IMR-90 (cell line): ENCODE measurements around the gene RPTOR. TPM values are rescaled to one million over a fixed set of nuclear protein-coding genes. Genes with fewer than 3 reads are reported as not detected.

ENCODE experiments used
- ATAC-seq: fragments of 200-7000 bp; cut with Tn5 transposase; 2 replicates; pipeline ENCODE4 v1.9.1; 2020; ENCODE audit warnings: low read depth, mild to moderate bottlenecking, moderate library complexity
- BruUV-seq: library from RNA; stranded (reverse); fragments of 400-500 nt; replicated peaks from 2 replicates; lab custom pipeline; 2021; lab: Mats Ljungman, UMichigan
- CTCF ChIA-PET: fragments of 300-600 bp; formaldehyde crosslinking; extraction: SDS; loops from one replicate; lab custom pipeline; 2021; ENCODE audit warnings: antibody characterized with exemption; lab: Yijun Ruan, JAX
- POLR2A ChIA-PET: fragments of 300-600 bp; sonication (Branson Sonifier 250); formaldehyde crosslinking; loops from one replicate; lab custom pipeline; 2022; ENCODE audit warnings: antibody characterized with exemption; ENCODE audit not compliant: unreplicated experiment; lab: Charles Lee
- DNase-seq: peaks from one replicate; pipeline ENCODE4 v3.0.0; 2013
- H2AFZ ChIP-seq: replicated peaks from 2 replicates; pipeline ENCODE3; 2013; ENCODE audit warnings: low read length, mild to moderate bottlenecking; ENCODE audit not compliant: poor library complexity
- H2AK5ac ChIP-seq: 2 replicates; pipeline ENCODE4 v1.6.1; 2013; ENCODE audit warnings: low read depth, low read length, inconsistent platforms
- H2AK9ac ChIP-seq: replicated peaks from 2 replicates; pipeline ENCODE3; 2013; ENCODE audit warnings: mild to moderate bottlenecking, low read depth, low read length, moderate library complexity; ENCODE audit not compliant: poor library complexity
- H2BK120ac ChIP-seq: 2 replicates; pipeline ENCODE4 v1.6.1; 2013; ENCODE audit warnings: low read depth, low read length, inconsistent platforms
- H2BK15ac ChIP-seq: 3 replicates; pipeline ENCODE4 v1.6.1; 2013; ENCODE audit warnings: low read depth, low read length, inconsistent platforms
- H2BK20ac ChIP-seq: 2 replicates; pipeline ENCODE4 v1.6.1; 2013; ENCODE audit warnings: low read depth, mild to moderate bottlenecking, inconsistent platforms, low read length, moderate library complexity
- H2BK5ac ChIP-seq: 2 replicates; pipeline ENCODE4 v1.6.1; 2013; ENCODE audit warnings: mild to moderate bottlenecking, low read depth, low read length, inconsistent platforms; ENCODE audit not compliant: poor library complexity, severe bottlenecking
- H3K14ac ChIP-seq: replicated peaks from 2 replicates; pipeline ENCODE4 v1.6.1; 2013; ENCODE audit warnings: low read depth, low read length, inconsistent platforms
- H3K18ac ChIP-seq: 2 replicates; pipeline ENCODE4 v1.6.1; 2013; ENCODE audit warnings: low read depth, low read length, control low read depth
- H3K23ac ChIP-seq: 2 replicates; pipeline ENCODE4 v1.6.1; 2013; ENCODE audit warnings: low read depth, low read length, inconsistent platforms
- H3K27ac ChIP-seq: 2 replicates; pipeline ENCODE4 v1.5.1; 2013; ENCODE audit warnings: mild to moderate bottlenecking, control low read depth, low read length; ENCODE audit not compliant: insufficient read depth
- H3K27me3 ChIP-seq: 2 replicates; pipeline ENCODE4 v1.6.1; 2013; ENCODE audit warnings: low read length; ENCODE audit not compliant: control insufficient read depth, insufficient read depth
- H3K36me3 ChIP-seq: 2 replicates; pipeline ENCODE4 v1.6.1; 2013; ENCODE audit warnings: low read length, mixed read lengths; ENCODE audit not compliant: control insufficient read depth, insufficient read depth
- H3K4ac ChIP-seq: 2 replicates; pipeline ENCODE4 v1.6.1; 2013; ENCODE audit warnings: low read depth, low read length, inconsistent platforms
- H3K4me1 ChIP-seq: 2 replicates; pipeline ENCODE4 v1.6.1; 2013; ENCODE audit warnings: low read length, mixed read lengths; ENCODE audit not compliant: control insufficient read depth, insufficient read depth
- H3K4me2 ChIP-seq: 2 replicates; pipeline ENCODE4 v1.6.1; 2013; ENCODE audit warnings: low read depth, mild to moderate bottlenecking, control low read depth, low read length, moderate library complexity
- H3K4me3 ChIP-seq: 2 replicates; pipeline ENCODE4 v1.5.1; 2013; ENCODE audit warnings: low read depth, mild to moderate bottlenecking, control low read depth, low read length, moderate library complexity; ENCODE audit not compliant: insufficient read depth
- H3K56ac ChIP-seq: 2 replicates; pipeline ENCODE4 v1.6.1; 2013; ENCODE audit warnings: low read length, inconsistent platforms; ENCODE audit not compliant: insufficient read depth; ENCODE audit errors: extremely low read depth
- H3K79me1 ChIP-seq, 2 experiments: 2 replicates each; pipeline ENCODE4 v1.6.1; 2013; ENCODE audit warnings: low read length in 2 of 2, inconsistent platforms in 1 of 2, low read depth in 1 of 2
- H3K9ac ChIP-seq: 2 replicates; pipeline ENCODE4 v1.6.1; 2013; ENCODE audit warnings: low read depth, low read length, control low read depth
- H3K9me1 ChIP-seq: 2 replicates; pipeline ENCODE4 v1.6.1; 2013; ENCODE audit warnings: low read length, inconsistent platforms; ENCODE audit not compliant: insufficient read depth
- H3K9me3 ChIP-seq: 2 replicates; pipeline ENCODE4 v1.6.1; 2013; ENCODE audit warnings: low read length; ENCODE audit not compliant: control insufficient read depth, insufficient read depth
- H4K20me1 ChIP-seq: 2 replicates; pipeline ENCODE4 v1.6.1; 2013; ENCODE audit warnings: low read length, inconsistent platforms; ENCODE audit not compliant: insufficient read depth
- H4K5ac ChIP-seq: 2 replicates; pipeline ENCODE4 v1.6.1; 2013; ENCODE audit warnings: mild to moderate bottlenecking, low read depth, low read length, control low read depth
- H4K8ac ChIP-seq, 2 experiments: 2 replicates each; pipeline ENCODE4 v1.6.1; 2013; ENCODE audit warnings: low read depth in 2 of 2, low read length in 2 of 2, control low read depth in 1 of 2, inconsistent platforms in 1 of 2
- H4K91ac ChIP-seq: 2 replicates; pipeline ENCODE4 v1.6.1; 2013; ENCODE audit warnings: low read depth, low read length, inconsistent platforms; ENCODE audit not compliant: insufficient read depth
- MAZ ChIP-seq: IDR thresholded peaks from 2 replicates; pipeline ENCODE4 v1.6.1; 2012; ENCODE audit warnings: low read depth, mild to moderate bottlenecking, low read length, improper control_type of control experiment, moderate library complexity, borderline replicate concordance
- MXI1 ChIP-seq: IDR thresholded peaks from 2 replicates; pipeline ENCODE4 v1.6.1; 2012; ENCODE audit warnings: low read depth, mild to moderate bottlenecking, low read length, moderate library complexity, borderline replicate concordance
- WGBS, 2 experiments: methylation state at CpG; one replicate each; pipeline versions ENCODE4 v1.1.5 to v1.1.7; 2013; ENCODE audit warnings: missing lambda C conversion rate in 2 of 2; ENCODE audit not compliant: insufficient read length in 1 of 2; ENCODE audit errors: extremely low coverage in 2 of 2; 5-methylcytosine and 5-hydroxymethylcytosine counted together
- dilution Hi-C: fragments of 300-500 bp; cut with HindIII; formaldehyde crosslinking; loops from one replicate; pipeline ENCODE4 v1.14.3; 2018; ENCODE audit warnings: low sequenced_read_pairs; ENCODE audit not compliant: unreplicated experiment
- in situ Hi-C: fragments of 300-500 bp; cut with MboI; formaldehyde crosslinking; loops from 3 replicates; pipeline ENCODE4 v1.14.3; 2019; ENCODE audit warnings: low sequenced_read_pairs, inconsistent platforms, mixed read lengths
- intact Hi-C: fragments of 100-400 bp; cut with micrococcal nuclease; formaldehyde crosslinking; loops from 2 replicates; pipeline ENCODE4 v1.10.0; 2022
- polyA plus RNA-seq, 3 experiments: library from polyadenylated mRNA; depleted of rRNA; stranded (reverse); fragments of >200 nt; gene quantifications; 2 replicates each; pipeline ENCODE4 v1.2.3, GENCODE V29; 2012; ENCODE audit warnings: low replicate concordance in 1 of 3
- total RNA-seq: library from RNA; depleted of rRNA; stranded (reverse); fragments of >200 nt; gene quantifications from 2 replicates; pipeline ENCODE4 v1.2.3, GENCODE V29; 2012

RPTOR gene
- total and polyA plus RNA-seq, 2 of the 4 experiments (the other 2 are of a cell fraction): 10.8 to 14.7 TPM

DNA sequence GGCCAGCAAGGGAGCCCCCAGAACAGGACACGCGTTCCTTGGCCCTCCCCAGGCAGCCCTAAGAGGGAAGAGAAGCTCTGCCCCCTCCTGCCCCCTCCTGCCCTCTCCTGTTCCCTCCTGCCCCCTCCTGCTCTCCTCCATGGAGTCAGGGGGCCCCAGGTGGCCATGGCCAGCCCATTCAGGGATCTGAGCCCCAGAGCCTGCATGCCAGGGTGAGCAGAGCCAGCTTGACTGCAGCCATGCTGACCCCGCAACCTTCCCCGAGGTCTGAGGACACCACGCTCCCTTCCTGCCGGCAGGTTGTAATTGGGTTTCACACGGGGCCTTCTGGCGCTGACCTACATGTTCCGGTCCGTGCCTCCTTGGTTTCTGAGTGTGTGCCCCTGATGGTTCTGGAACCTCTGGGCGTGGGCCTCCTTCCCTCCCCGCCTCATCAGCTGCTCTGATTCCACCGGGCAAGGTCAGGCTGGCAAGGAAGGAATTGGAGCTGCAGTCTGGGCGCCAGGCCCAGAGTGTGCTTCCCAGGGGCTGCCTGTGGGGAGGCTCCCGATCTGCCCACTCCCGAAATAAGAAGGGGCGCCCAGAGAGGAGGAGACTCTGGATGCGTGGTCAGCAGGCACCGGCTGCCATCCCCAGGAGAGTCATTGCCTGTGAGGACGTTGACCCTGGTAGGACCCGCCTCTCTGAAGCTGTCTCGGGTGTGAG is 44.5 kb upstream of the RPTOR start:
- Histone ChIP-seq H3K4me1 (peaks cover 16% of the 10 kb centered on the region), H3K56ac (no peak overlapping the region), H4K91ac (no peak overlapping the region), H3K79me1 (0 out of 4 replicates have a peak, but pooled peaks cover 0 to 5% of the 10 kb centered on the region in 2 experiments), H3K23ac (no peak overlapping the region), H4K20me1 (no peaks in the 10 kb centered on the region), H3K18ac (no peak overlapping the region), H3K36me3 (no peaks in the 10 kb centered on the region), H2AFZ (no peak overlapping the region), H2AK5ac (no peak overlapping the region), H3K9me3 (no peaks in the 10 kb centered on the region), H4K5ac (no peak overlapping the region), H3K27me3 (no peaks in the 10 kb centered on the region), H3K27ac (no peak overlapping the region), H3K9me1 (peaks cover 8% of the 10 kb centered on the region), H2AK9ac (no peak overlapping the region), H3K4ac (no peak overlapping the region), H3K4me3 (no peak overlapping the region), H2BK5ac (no peak overlapping the region), H2BK15ac (no peak overlapping the region), H2BK20ac (no peak overlapping the region), H3K9ac (no peak overlapping the region), H2BK120ac (peak overlapping the region; percentile 33; the same call in 1 of the 2 replicates), H3K4me2 (no peak overlapping the region), H3K14ac (no peak overlapping the region), H4K8ac (no peak overlapping the region)
- 78% methylated on average over 9 of the region's 22 CpGs; no CpG with 5 or more reads in 1 of the 2 experiments for WGBS, 2 experiments
- CTCF ChIA-PET: no interaction called here
- dilution Hi-C loops (no loop called here), intact Hi-C loops (no loop called here), in situ Hi-C loops (no loop called here)
- DNase-seq: no peak
- TF ChIP-seq MAZ (no peak), MXI1 (no peak)
- no peak for ATAC-seq
- no TSS peak for BruUV-seq
- POLR2A ChIA-PET: no interaction called here
